ENCODE data around the gene IDH3G. TPM values are rescaled to one million over a fixed set of nuclear protein-coding genes. Genes with fewer than 3 reads are reported as not detected.

The IDH3G gene
- total RNA-seq, 2 donors from 2014 or later: 116 to 135 TPM

DNA sequence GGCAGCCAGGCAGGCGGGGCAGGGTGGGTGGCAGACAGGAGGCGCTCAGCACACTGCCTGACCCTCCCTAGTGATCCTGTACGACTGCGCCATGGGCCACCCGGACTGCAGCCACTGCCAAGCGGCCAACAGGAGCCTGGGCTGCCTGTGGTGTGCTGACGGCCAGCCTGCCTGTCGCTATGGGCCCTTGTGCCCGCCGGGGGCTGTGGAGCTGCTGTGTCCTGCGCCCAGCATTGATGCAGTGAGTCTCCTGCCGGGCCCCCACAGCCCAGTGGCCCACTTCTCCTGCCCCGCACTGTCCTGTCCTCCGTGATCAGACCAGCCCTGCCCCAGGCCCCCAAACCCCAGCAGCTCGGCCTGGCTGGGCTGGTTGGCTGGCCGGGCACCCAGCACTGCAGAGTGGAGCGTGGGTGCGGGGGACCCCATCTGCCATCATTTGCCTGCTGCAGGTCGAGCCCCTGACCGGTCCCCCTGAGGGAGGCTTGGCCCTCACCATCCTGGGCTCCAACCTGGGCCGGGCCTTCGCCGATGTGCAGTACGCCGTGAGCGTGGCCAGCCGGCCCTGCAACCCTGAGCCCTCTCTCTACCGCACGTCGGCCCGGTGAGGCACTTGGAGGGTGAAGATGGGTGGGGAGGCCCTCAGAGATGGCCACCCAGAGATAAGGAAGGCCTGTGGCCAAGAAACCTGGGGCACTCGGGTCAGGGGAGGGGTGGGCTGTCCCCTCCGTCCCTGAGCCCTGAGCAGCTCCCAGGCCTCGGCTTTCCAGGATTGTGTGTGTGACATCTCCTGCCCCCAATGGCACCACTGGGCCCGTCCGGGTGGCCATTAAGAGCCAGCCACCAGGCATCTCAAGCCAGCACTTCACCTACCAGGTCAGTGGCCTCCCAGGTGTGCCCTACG, 22.5 kb downstream of the IDH3G start:
- no peak for DNase-seq (ENCODE audit: low spot score)
- no peaks in the 10 kb centered on the region for H3K36me3 ChIP-seq
- H3K4me1 ChIP-seq: no peaks in the 10 kb centered on the region
- H3K9me3 ChIP-seq: no peaks in the 10 kb centered on the region
- no peaks in the 10 kb centered on the region for H3K27me3 ChIP-seq
- TF ChIP-seq, protein P1, sequence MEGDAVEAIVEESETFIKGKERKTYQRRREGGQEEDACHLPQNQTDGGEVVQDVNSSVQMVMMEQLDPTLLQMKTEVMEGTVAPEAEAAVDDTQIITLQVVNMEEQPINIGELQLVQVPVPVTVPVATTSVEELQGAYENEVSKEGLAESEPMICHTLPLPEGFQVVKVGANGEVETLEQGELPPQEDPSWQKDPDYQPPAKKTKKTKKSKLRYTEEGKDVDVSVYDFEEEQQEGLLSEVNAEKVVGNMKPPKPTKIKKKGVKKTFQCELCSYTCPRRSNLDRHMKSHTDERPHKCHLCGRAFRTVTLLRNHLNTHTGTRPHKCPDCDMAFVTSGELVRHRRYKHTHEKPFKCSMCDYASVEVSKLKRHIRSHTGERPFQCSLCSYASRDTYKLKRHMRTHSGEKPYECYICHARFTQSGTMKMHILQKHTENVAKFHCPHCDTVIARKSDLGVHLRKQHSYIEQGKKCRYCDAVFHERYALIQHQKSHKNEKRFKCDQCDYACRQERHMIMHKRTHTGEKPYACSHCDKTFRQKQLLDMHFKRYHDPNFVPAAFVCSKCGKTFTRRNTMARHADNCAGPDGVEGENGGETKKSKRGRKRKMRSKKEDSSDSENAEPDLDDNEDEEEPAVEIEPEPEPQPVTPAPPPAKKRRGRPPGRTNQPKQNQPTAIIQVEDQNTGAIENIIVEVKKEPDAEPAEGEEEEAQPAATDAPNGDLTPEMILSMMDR (IDR thresholded peaks at IDR 0.05): no peak
- H3K4me3 ChIP-seq: no peak overlapping the region
- no peak overlapping the region for H3K27ac ChIP-seq

DNA sequence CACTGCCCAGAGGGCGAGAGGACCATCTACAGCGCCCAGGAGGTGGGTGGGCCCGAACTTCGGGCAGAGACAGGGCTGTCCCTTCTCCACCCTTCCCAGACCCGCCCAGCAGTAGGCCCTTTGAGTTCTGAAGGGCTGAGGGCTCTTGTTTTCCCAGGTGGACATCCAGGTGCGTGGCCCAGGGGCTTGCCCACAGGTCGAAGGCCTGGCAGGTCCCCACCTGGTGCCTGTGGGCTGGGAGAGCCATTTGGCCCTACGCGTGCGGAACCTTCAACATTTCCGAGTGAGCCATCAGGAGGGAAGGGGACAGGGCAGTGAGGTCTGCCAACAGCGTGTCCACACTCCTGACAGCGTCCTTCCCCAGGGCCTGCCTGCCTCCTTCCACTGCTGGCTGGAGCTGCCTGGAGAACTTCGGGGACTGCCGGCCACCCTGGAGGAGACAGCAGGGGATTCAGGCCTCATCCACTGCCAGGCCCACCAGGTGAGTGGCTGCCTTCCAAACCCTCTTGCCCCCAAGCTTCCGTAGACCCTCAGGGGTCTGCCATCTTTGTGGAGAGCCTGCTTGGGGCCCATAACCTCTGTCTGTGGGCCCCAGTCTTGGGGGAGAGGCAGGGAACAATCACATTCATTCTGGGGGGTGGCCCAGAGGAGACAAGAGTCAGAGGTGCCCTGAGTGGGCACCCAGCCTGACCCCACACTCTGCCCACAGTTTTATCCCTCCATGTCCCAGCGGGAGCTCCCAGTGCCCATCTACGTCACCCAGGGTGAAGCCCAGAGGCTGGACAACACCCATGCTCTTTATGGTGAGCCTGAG, 23.4 kb downstream of the IDH3G start:
- H3K4me1 ChIP-seq: peaks cover 0 to 3% of the 10 kb centered on the region in 2 donors
- H3K27ac ChIP-seq: no peak overlapping the region
- no peaks in the 10 kb centered on the region for H3K36me3 ChIP-seq
- DNase-seq (ENCODE audit: low spot score): no peak
- H3K4me3 ChIP-seq: no peak overlapping the region
- TF ChIP-seq, protein P1 (IDR thresholded peaks at IDR 0.05): no peak
- no peaks in the 10 kb centered on the region for H3K27me3 ChIP-seq
- no peaks in the 10 kb centered on the region for H3K9me3 ChIP-seq

DNA sequence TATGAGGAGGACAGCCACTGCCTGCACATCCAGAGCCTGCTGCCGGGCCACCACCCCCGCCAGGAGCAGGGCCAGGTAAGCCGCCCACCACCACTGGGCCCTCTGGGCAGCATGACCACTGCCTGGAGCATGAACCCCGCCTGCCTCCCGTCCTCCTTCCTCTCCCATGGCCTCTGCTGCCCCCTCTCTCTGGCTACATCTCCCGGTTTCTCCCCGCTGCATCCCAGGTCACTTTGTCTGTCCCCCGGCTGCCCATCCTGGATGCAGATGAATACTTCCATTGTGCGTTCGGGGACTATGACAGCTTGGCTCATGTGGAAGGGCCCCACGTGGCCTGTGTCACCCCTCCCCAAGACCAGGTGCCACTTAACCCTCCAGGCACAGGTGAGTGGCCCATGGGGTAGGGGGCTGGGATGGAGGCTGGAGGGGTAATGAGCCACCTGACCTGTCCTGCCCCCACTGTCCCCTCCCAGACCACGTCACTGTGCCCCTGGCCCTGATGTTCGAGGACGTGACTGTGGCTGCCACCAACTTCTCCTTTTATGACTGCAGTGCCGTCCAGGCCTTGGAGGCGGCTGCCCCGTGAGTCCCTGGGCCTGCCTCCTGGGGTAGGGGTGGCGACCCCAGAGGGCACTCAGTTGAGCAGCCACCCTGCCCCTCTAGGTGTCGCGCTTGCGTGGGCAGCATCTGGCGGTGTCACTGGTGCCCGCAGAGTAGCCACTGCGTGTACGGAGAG, 24.1 kb downstream of the IDH3G start:
- H3K27me3 ChIP-seq: no peaks in the 10 kb centered on the region
- DNase-seq (ENCODE audit: low spot score): no peak
- no peak overlapping the region for H3K4me3 ChIP-seq
- H3K36me3 ChIP-seq: no peaks in the 10 kb centered on the region
- TF ChIP-seq, protein P1 (IDR thresholded peaks at IDR 0.05): no peak
- no peak overlapping the region for H3K27ac ChIP-seq
- H3K9me3 ChIP-seq: no peaks in the 10 kb centered on the region
- H3K4me1 ChIP-seq: peaks cover 0 to 11% of the 10 kb centered on the region in 2 donors

DNA sequence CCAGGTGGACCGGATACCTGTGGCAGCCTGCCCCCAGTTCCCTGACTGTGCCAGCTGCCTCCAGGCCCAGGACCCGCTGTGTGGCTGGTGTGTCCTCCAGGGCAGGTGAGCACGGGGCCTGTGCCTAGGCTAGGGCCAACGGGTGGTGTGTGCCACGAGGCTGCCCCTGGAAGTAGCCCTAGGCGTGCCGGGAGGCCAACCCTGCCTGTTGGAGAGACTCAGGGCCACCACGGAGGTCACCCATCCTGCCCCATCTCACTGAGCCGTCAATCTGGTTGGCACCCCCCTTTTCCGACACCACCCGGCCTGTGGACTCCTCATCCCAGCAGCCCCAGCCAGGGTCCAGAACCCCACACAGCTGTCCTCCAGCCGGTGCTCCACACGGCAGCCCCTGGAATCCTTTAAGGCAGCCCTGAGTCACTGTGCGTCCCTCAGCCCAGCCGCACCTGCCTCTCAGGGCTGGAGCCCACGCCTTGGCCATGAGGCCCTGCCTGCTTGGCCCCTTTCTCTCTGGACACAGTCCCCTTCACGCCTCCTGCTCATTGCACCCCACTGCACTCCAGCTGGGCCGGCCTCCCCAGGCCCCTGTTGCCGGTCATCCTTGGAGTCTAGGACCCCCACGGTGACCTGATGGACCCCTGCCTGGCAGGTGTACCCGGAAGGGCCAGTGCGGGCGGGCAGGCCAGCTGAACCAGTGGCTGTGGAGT, 24.9 kb downstream of the IDH3G start:
- peaks cover 0 to 18% of the 10 kb centered on the region in 2 donors for H3K4me1 ChIP-seq
- DNase-seq (ENCODE audit: low spot score): no peak
- no peaks in the 10 kb centered on the region for H3K9me3 ChIP-seq
- no peak overlapping the region for H3K4me3 ChIP-seq
- no peaks in the 10 kb centered on the region for H3K36me3 ChIP-seq
- H3K27ac ChIP-seq: no peak overlapping the region
- no peaks in the 10 kb centered on the region for H3K27me3 ChIP-seq
- TF ChIP-seq, protein P1 (IDR thresholded peaks at IDR 0.05): no peak
